PC-9 (cell line): ENCODE results near the gene ADGRF1. TPM values are rescaled to one million over a fixed set of nuclear protein-coding genes. Genes with fewer than 3 reads are reported as not detected.

ENCODE experiments used
- BruUV-seq: library from RNA; stranded (reverse); fragments of 400-500 nt; replicated peaks from 2 replicates; lab custom pipeline; 2021; lab: Mats Ljungman, UMichigan
- CTCF ChIA-PET: fragments of 300-600 bp; sonication (Branson Sonifier 250); formaldehyde crosslinking; loops from one replicate; lab custom pipeline; 2022; ENCODE audit warnings: antibody characterized with exemption; lab: Charles Lee
- POLR2A ChIA-PET: fragments of 300-600 bp; sonication (Branson Sonifier 250); formaldehyde crosslinking; loops from one replicate; lab custom pipeline; 2022; ENCODE audit warnings: antibody characterized with exemption; ENCODE audit not compliant: unreplicated experiment; lab: Charles Lee
- DNase-seq, 2 experiments: peaks; one replicate each; pipeline versions ENCODE4 v3.0.0 to v3.0.0-alpha.2; 2015 to 2022; ENCODE audit warnings: mixed read lengths in 1 of 2
- H2AFZ ChIP-seq: fragments of 200-600 bp; sonication (generic); 2 replicates; pipeline ENCODE4 v1.8.1; 2017; ENCODE audit warnings: antibody characterized with exemption
- H3F3A ChIP-seq: fragments of 200-600 bp; sonication (generic); 2 replicates; pipeline ENCODE4 v1.8.1; 2017; ENCODE audit warnings: antibody characterized with exemption, mild to moderate bottlenecking, low read depth; ENCODE audit not compliant: insufficient read depth
- H3K27ac ChIP-seq: fragments of 200-600 bp; sonication (generic); 2 replicates; pipeline ENCODE4 v1.6.1; 2016; ENCODE audit warnings: mixed run types
- H3K27me3 ChIP-seq: fragments of 200-600 bp; sonication (generic); 2 replicates; pipeline ENCODE4 v1.6.1; 2016; ENCODE audit warnings: low read depth, mixed run types; ENCODE audit not compliant: insufficient read depth
- H3K36me3 ChIP-seq: fragments of 200-600 bp; sonication (generic); 2 replicates; pipeline ENCODE4 v1.6.1; 2016; ENCODE audit warnings: low read depth, mixed run types
- H3K4me1 ChIP-seq: fragments of 200-600 bp; sonication (generic); replicated peaks from 2 replicates; pipeline ENCODE4 v1.6.1; 2016; ENCODE audit warnings: mixed run types; ENCODE audit not compliant: insufficient read depth
- H3K4me2 ChIP-seq: fragments of 200-600 bp; sonication (generic); 2 replicates; pipeline ENCODE4 v1.6.1; 2017; ENCODE audit warnings: mixed run types
- H3K4me3 ChIP-seq: fragments of 200-600 bp; sonication (generic); 2 replicates; pipeline ENCODE4 v1.6.1; 2016; ENCODE audit warnings: mixed run types
- H3K79me2 ChIP-seq: fragments of 200-600 bp; sonication (generic); 2 replicates; pipeline ENCODE4 v1.6.1; 2017; ENCODE audit warnings: low read depth, mixed run types
- H3K9me2 ChIP-seq: fragments of 200-600 bp; sonication (generic); 2 replicates; pipeline ENCODE4 v1.8.1; 2017; ENCODE audit warnings: mild to moderate bottlenecking; ENCODE audit not compliant: insufficient read depth
- H3K9me3 ChIP-seq: fragments of 200-600 bp; sonication (generic); 2 replicates; pipeline ENCODE4 v1.8.1; 2016; ENCODE audit warnings: low read depth; ENCODE audit not compliant: insufficient read depth
- H4K20me1 ChIP-seq: fragments of 200-600 bp; sonication (generic); 2 replicates; pipeline ENCODE4 v1.8.1; 2017; ENCODE audit not compliant: insufficient read depth
- EZH2 ChIP-seq: fragments of 200-600 bp; sonication (generic); IDR thresholded peaks from 2 replicates; pipeline ENCODE4 v1.8.0; 2017; ENCODE audit warnings: antibody characterized with exemption, low read depth
- intact Hi-C: fragments of 100-400 bp; cut with micrococcal nuclease; formaldehyde crosslinking; loops from one replicate; pipeline ENCODE4 v1.10.0; 2022; ENCODE audit not compliant: unreplicated experiment
- total RNA-seq: library from RNA; stranded (reverse); gene quantifications from 2 replicates; pipeline ENCODE4 v1.2.3, GENCODE V29; 2021

Gene ADGRF1
- total RNA-seq, 1 experiment from 2014 or later: 162 TPM

- intact Hi-C loops: no loop called here
- CTCF ChIA-PET: no interaction called here
- Histone ChIP-seq H4K20me1 (no peaks in the 10 kb centered on the region), H3K27me3 (no peaks in the 10 kb centered on the region), H2AFZ (no peak overlapping the region), H3K79me2 (no peaks in the 10 kb centered on the region), H3K9me2 (no peaks in the 10 kb centered on the region), H3K9me3 (peaks cover 3% of the 10 kb centered on the region; the same call in 1 of the 2 replicates), H3K27ac (no peak overlapping the region), H3K36me3 (no peaks in the 10 kb centered on the region), H3F3A (no peaks in the 10 kb centered on the region), H3K4me3 (no peak overlapping the region), H3K4me1 (no peaks in the 10 kb centered on the region), H3K4me2 (no peak overlapping the region)
- DNase-seq: no peak
- no peak for TF ChIP-seq EZH2
- no TSS peak for BruUV-seq
- POLR2A ChIA-PET: no interaction called here
Observed at GRCh38 chr6:46948699-46949098, 93.4 kb downstream of the ADGRF1 start.

Other genes starting within 250 kb of the ADGRF1 start
- gene MEP1A, start 248.9 kb downstream of the ADGRF1 start, total RNA-seq: not detected in 2 replicates
- 23.1 and 40.0 TPM in 2 replicates for gene ADGRF5, start 120.4 kb downstream of the ADGRF1 start, total RNA-seq